Smooth muscle cell (in vitro differentiated cells): ENCODE results near the gene TLK2. TPM values are rescaled to one million over a fixed set of nuclear protein-coding genes. Genes with fewer than 3 reads are reported as not detected.

Experiments
- DNase-seq: peaks from one replicate; lab custom pipeline; 2025; ENCODE audit not compliant: unreplicated experiment; lab: John Stamatoyannopoulos, UW
- H2AFZ ChIP-seq: fragments of 200-600 bp; sonication (generic); 2 replicates; pipeline ENCODE4 v1.6.0; 2016; ENCODE audit warnings: antibody characterized with exemption, low read depth, mild to moderate bottlenecking
- H3F3A ChIP-seq: fragments of 200-600 bp; sonication (generic); 2 replicates; pipeline ENCODE4 v1.6.0; 2017; ENCODE audit warnings: antibody characterized with exemption, low read depth
- H3K27ac ChIP-seq: fragments of 200-600 bp; sonication (generic); 2 replicates; pipeline ENCODE4 v1.5.1; 2016; ENCODE audit warnings: low read depth, mild to moderate bottlenecking
- H3K27me3 ChIP-seq: fragments of 200-600 bp; sonication (generic); 2 replicates; pipeline ENCODE4 v1.6.1; 2016; ENCODE audit warnings: low read depth, mild to moderate bottlenecking
- H3K36me3 ChIP-seq: fragments of 200-600 bp; sonication (generic); 2 replicates; pipeline ENCODE4 v1.5.1; 2016; ENCODE audit warnings: low read depth
- H3K4me1 ChIP-seq: fragments of 200-600 bp; sonication (generic); 2 replicates; pipeline ENCODE4 v1.5.1; 2016; ENCODE audit warnings: low read depth
- H3K4me2 ChIP-seq: fragments of 200-600 bp; sonication (generic); 2 replicates; pipeline ENCODE4 v1.6.0; 2016; ENCODE audit warnings: mild to moderate bottlenecking
- H3K4me3 ChIP-seq: fragments of 200-600 bp; sonication (generic); 2 replicates; pipeline ENCODE4 v1.5.1; 2016; ENCODE audit warnings: mild to moderate bottlenecking
- H3K79me2 ChIP-seq: fragments of 200-600 bp; sonication (generic); 2 replicates; pipeline ENCODE4 v1.6.0; 2016; ENCODE audit warnings: low read depth, mild to moderate bottlenecking
- H3K9ac ChIP-seq: fragments of 200-600 bp; sonication (generic); 2 replicates; pipeline ENCODE4 v1.6.0; 2016; ENCODE audit warnings: low read depth
- H3K9me3 ChIP-seq: fragments of 200-600 bp; sonication (generic); replicated peaks from 2 replicates; pipeline ENCODE4 v1.5.1; 2016; ENCODE audit warnings: low read depth
- H4K20me1 ChIP-seq: fragments of 200-600 bp; sonication (generic); 2 replicates; pipeline ENCODE4 v1.6.0; 2016; ENCODE audit warnings: low read depth
- WGBS: methylation state at CpG from one replicate; pipeline ENCODE4 v1.1.7; 2016; ENCODE audit warnings: low lambda C conversion rate; 5-methylcytosine and 5-hydroxymethylcytosine counted together
- polyA plus RNA-seq: library from polyadenylated mRNA; unstranded; fragments of >200 nt; fragmentation: Nextera tagmentation; extraction: Ambion mirVana; gene quantifications from 2 replicates; pipeline ENCODE4 v1.2.1, GENCODE V29; 2016
- total RNA-seq: library from RNA; depleted of rRNA; stranded (reverse); fragments of >200 nt; gene quantifications from 2 replicates; pipeline ENCODE4 v1.2.3, GENCODE V29; 2014
- TF ChIP-seq, protein P1 (sequence below): fragments of 200-600 bp; sonication (generic); IDR thresholded peaks from 2 replicates; pipeline ENCODE4 v1.5.1; 2017; ENCODE audit warnings: borderline replicate concordance, mild to moderate bottlenecking, antibody characterized with exemption; ENCODE audit not compliant: insufficient read depth, poor library complexity, severe bottlenecking

TLK2 gene
- total and polyA plus RNA-seq, 2 experiments from 2014 or later: 15.9 to 29.2 TPM

DNA sequence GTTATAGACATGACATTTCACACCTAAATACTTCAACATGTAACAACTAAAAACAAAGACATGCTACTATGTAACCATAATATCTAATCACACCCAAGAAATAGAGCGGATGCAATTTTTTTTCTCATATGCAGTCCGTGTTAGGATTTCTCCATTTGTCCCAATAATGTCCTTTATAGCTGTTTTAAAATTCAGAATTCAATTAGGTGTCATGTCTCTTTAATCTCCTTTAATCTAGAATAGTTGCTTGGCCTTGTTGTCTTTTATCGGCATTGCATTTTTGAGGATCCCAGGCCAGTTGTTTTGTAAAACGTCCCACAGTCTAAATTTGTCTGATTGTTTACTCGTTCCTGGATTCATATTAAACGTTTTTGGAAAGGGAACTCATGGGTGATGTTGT, 163.3 kb downstream of the TLK2 start:
- H3K27ac ChIP-seq: no peak overlapping the region
- H3K4me3 ChIP-seq: no peak overlapping the region
- H3K79me2 ChIP-seq: peaks cover 98% of the 10 kb centered on the region
- DNase-seq: no peak
- no peak overlapping the region for H3K4me2 ChIP-seq
- no peaks in the 10 kb centered on the region for H3K36me3 ChIP-seq
- peaks cover 100% of the 10 kb centered on the region for H4K20me1 ChIP-seq
- no peaks in the 10 kb centered on the region for H3K27me3 ChIP-seq
- no peak overlapping the region for H3K9ac ChIP-seq
- 94% methylated on average over 6 of the region's 6 CpGs for WGBS
- TF ChIP-seq, protein P1, sequence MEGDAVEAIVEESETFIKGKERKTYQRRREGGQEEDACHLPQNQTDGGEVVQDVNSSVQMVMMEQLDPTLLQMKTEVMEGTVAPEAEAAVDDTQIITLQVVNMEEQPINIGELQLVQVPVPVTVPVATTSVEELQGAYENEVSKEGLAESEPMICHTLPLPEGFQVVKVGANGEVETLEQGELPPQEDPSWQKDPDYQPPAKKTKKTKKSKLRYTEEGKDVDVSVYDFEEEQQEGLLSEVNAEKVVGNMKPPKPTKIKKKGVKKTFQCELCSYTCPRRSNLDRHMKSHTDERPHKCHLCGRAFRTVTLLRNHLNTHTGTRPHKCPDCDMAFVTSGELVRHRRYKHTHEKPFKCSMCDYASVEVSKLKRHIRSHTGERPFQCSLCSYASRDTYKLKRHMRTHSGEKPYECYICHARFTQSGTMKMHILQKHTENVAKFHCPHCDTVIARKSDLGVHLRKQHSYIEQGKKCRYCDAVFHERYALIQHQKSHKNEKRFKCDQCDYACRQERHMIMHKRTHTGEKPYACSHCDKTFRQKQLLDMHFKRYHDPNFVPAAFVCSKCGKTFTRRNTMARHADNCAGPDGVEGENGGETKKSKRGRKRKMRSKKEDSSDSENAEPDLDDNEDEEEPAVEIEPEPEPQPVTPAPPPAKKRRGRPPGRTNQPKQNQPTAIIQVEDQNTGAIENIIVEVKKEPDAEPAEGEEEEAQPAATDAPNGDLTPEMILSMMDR: no peak
- H3F3A ChIP-seq: peaks cover 7% of the 10 kb centered on the region
- H3K9me3 ChIP-seq: no peaks in the 10 kb centered on the region
- H2AFZ ChIP-seq: no peak overlapping the region
- H3K4me1 ChIP-seq: no peaks in the 10 kb centered on the region

DNA sequence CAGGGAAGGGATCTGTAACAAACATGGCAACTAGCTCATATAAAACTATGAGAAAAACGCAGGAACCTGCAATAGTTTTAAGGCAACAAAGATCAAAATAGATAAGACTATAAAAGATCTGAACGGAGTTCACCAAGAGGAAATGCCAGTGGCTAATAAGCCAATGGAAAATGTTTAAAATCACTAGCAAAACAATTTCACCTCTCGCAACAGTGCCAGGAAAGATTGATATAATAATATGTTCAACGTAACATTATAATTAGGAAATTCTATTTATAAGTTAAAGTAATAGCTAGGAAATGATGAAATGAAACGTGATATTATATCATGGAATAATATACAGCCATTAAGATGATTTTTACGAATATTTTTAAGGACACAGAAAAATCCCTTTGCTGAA, 164.9 kb downstream of the TLK2 start:
- Histone ChIP-seq H3F3A (peaks cover 10% of the 10 kb centered on the region), H3K36me3 (no peaks in the 10 kb centered on the region), H3K4me3 (no peak overlapping the region), H2AFZ (no peak overlapping the region), H3K9me3 (no peaks in the 10 kb centered on the region), H3K4me1 (no peaks in the 10 kb centered on the region), H3K27me3 (no peaks in the 10 kb centered on the region), H3K4me2 (no peak overlapping the region), H3K27ac (no peak overlapping the region), H4K20me1 (peaks cover 100% of the 10 kb centered on the region), H3K9ac (no peak overlapping the region), H3K79me2 (peaks cover 98% of the 10 kb centered on the region)
- DNase-seq: no peak
- TF ChIP-seq, protein P1: no peak
- WGBS: 93% methylated on average over 6 of the region's 6 CpGs

DNA sequence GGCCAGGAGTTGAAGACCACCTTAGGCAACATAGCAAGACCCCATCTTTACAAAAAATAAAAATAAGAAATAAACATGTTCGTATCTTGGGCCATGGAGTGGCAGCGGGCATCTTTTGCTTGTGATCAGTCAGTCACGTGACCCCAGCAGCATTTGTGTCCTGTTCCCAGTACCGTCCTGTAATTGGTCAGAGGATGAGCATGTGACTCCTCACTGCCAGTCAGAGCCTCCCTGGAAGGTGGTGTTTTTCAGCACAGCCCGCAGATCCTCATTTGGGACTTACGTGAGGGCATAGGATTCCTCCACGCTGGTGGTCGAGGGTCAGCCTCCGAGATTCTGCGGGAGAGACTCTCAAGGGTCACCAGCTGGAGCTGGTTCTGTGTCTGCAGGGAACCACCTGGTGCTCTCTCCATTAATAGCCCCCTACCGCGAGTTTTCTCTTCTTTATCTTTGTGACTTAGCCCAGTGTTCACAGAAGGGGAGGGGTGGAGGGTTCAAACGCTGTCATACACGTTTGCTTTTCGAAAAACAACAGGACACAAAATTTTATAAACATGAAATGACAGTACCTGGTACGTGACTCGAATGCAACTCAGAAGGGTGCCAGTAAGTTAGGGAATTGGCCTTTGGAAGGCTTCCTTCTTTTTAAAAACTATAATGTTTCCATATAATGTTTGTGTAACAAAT, 166.0 kb downstream of the TLK2 start:
- Histone ChIP-seq H3K79me2 (peaks cover 98% of the 10 kb centered on the region), H3K36me3 (no peaks in the 10 kb centered on the region), H3K4me2 (no peak overlapping the region), H2AFZ (no peak overlapping the region), H3K4me3 (no peak overlapping the region), H4K20me1 (peaks cover 100% of the 10 kb centered on the region), H3F3A (peaks cover 12% of the 10 kb centered on the region), H3K9ac (no peak overlapping the region), H3K27me3 (no peaks in the 10 kb centered on the region), H3K9me3 (no peaks in the 10 kb centered on the region), H3K27ac (peak overlapping the region; percentile 20), H3K4me1 (no peaks in the 10 kb centered on the region)
- DNase-seq: no peak
- 81% methylated on average over 17 of the region's 17 CpGs for WGBS
- TF ChIP-seq, protein P1: no peak

DNA sequence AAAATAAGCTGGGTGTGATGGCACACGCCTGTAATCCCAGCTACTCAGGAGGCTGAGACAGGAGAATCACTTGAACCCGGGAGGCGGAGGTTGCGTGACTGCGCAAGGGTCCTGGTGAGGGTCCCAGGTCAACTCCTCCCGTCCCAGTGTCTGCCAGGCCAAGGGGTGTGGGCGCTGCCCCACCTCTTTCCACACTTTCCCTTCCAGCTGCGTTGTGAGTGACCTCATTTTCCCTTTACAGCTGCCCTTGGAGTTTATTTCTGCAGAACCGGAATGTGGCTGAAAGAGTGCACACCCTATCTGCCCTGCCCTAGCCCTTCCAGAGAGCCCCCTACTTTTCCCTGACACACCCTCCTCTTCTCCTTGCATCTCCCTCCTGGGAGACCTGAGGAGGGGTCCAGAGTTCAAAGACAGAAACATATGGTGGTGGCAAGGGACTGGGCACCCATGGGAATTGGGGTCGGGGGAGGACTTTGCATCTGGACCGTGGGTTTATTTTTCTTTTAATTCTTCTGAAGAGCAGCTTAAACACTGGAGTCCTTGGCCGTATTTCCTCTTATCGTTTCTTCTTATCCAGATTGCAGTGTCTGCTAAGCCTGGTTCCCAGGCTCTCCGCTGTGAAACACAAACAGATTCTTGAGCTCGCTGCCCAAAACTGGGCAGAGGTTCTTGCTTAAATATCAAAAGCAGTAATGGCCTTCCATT, 169.8 kb downstream of the TLK2 start:
- Histone ChIP-seq H3K9me3 (no peaks in the 10 kb centered on the region), H3F3A (peaks cover 21% of the 10 kb centered on the region), H2AFZ (no peak overlapping the region), H3K36me3 (no peaks in the 10 kb centered on the region), H3K4me3 (no peak overlapping the region), H3K9ac (no peak overlapping the region), H3K79me2 (peaks cover 84% of the 10 kb centered on the region), H3K27ac (no peak overlapping the region), H3K4me2 (no peak overlapping the region), H3K27me3 (no peaks in the 10 kb centered on the region), H4K20me1 (peaks cover 100% of the 10 kb centered on the region), H3K4me1 (peaks cover 11% of the 10 kb centered on the region)
- DNase-seq: no peak
- TF ChIP-seq, protein P1: no peak
- 71% methylated on average over 15 of the region's 15 CpGs for WGBS
